DND-41 (cell line): ENCODE data around the gene MSANTD2.

Source experiments
- ATAC-seq: fragments of 200-7000 bp; cut with Tn5 transposase; 3 replicates; pipeline ENCODE4 v1.9.1; 2021; ENCODE audit warnings: low read depth; ENCODE audit not compliant: insufficient read depth
- DNase-seq: peaks from one replicate; pipeline ENCODE4 v3.0.0-alpha.2; 2020
- H2AFZ ChIP-seq: 2 replicates; pipeline ENCODE4 v1.6.0; 2012; ENCODE audit warnings: low read depth, low read length
- H3K27ac ChIP-seq: 2 replicates; pipeline ENCODE4 v1.5.1; 2012; ENCODE audit warnings: low read length, inconsistent platforms
- H3K27me3 ChIP-seq: fragments of 200-600 bp; sonication (generic); 2 replicates; pipeline ENCODE4 v1.6.0; 2012; ENCODE audit warnings: low read length, mild to moderate bottlenecking, inconsistent platforms; ENCODE audit not compliant: insufficient read depth, poor library complexity
- H3K36me3 ChIP-seq: 2 replicates; pipeline ENCODE4 v1.5.1; 2012; ENCODE audit warnings: low read length, inconsistent platforms; ENCODE audit not compliant: insufficient read depth
- H3K4me1 ChIP-seq: 2 replicates; pipeline ENCODE4 v1.5.1; 2012; ENCODE audit warnings: mild to moderate bottlenecking, low read length; ENCODE audit not compliant: insufficient read depth
- H3K4me2 ChIP-seq: 2 replicates; pipeline ENCODE4 v1.6.0; 2012; ENCODE audit warnings: mild to moderate bottlenecking, moderate library complexity, low read length, inconsistent platforms; ENCODE audit not compliant: insufficient read depth
- H3K4me3 ChIP-seq, 2 experiments: fragments of 200-600 bp in 1 of 2; shearing (Covaris generic) in 1 of 2; 2 replicates each; pipeline ENCODE4 v1.5.1; 2012 to 2016; ENCODE audit warnings: inconsistent platforms in 2 of 2, low read length in 2 of 2, mild to moderate bottlenecking in 2 of 2, low read depth in 1 of 2, moderate library complexity in 1 of 2
- H3K79me2 ChIP-seq: 2 replicates; pipeline ENCODE4 v1.6.0; 2012; ENCODE audit warnings: low read length, inconsistent platforms; ENCODE audit not compliant: insufficient read depth
- H3K9ac ChIP-seq: 2 replicates; pipeline ENCODE4 v1.6.0; 2012; ENCODE audit warnings: low read depth, mild to moderate bottlenecking, inconsistent platforms, low read length, moderate library complexity
- H3K9me3 ChIP-seq: 2 replicates; pipeline ENCODE4 v1.5.1; 2012; ENCODE audit warnings: low read length, moderate library complexity, mild to moderate bottlenecking, inconsistent platforms; ENCODE audit not compliant: insufficient read depth, severe bottlenecking
- H4K20me1 ChIP-seq: 2 replicates; pipeline ENCODE4 v1.6.0; 2012; ENCODE audit warnings: low read length; ENCODE audit not compliant: insufficient read depth
- EZH2 ChIP-seq: IDR thresholded peaks from 3 replicates; pipeline ENCODE4 v1.6.1; 2012; ENCODE audit warnings: borderline replicate concordance, low read depth, mild to moderate bottlenecking, moderate library complexity, low read length, inconsistent platforms; ENCODE audit not compliant: severe bottlenecking
- TF ChIP-seq, protein P1 (sequence below): IDR thresholded peaks from 2 replicates; pipeline ENCODE4 v1.5.1; 2012; ENCODE audit warnings: borderline replicate concordance, low read length, moderate library complexity, mild to moderate bottlenecking; ENCODE audit not compliant: poor library complexity, severe bottlenecking; ENCODE audit errors: extremely low read depth

MSANTD2 gene

DNA sequence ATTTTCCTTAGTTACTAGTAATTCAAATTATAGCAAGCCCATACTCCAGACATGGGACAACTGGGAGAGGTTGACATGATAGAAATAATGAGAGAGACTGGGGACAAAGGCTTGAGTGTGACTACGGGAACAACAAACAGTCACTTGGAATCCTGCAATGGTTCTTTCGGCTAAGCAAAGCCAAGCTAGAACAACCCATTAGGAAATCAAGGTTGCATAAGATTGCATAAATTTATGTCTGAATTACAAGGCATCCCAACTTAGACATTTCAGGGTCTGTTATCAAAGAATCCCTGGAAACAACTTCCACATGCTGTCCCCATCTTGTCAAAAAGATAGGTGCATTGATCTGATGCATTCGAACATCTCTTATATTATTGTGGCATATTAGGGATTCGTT, 70.6 kb downstream of the MSANTD2 start:
- DNase-seq (no peak), ATAC-seq (no peak)
- Histone ChIP-seq H3K79me2 (no peaks in the 10 kb centered on the region), H3K9ac (no peak overlapping the region), H2AFZ (no peak overlapping the region), H3K4me2 (no peak overlapping the region), H3K27me3 (peaks cover 38% of the 10 kb centered on the region), H3K4me3 (no peak overlapping the region), H3K4me1 (no peaks in the 10 kb centered on the region), H3K27ac (no peak overlapping the region), H3K36me3 (no peaks in the 10 kb centered on the region), H3K9me3 (no peaks in the 10 kb centered on the region), H4K20me1 (peaks cover 6% of the 10 kb centered on the region; the same call in 1 of the 2 replicates)
- TF ChIP-seq, protein P1, sequence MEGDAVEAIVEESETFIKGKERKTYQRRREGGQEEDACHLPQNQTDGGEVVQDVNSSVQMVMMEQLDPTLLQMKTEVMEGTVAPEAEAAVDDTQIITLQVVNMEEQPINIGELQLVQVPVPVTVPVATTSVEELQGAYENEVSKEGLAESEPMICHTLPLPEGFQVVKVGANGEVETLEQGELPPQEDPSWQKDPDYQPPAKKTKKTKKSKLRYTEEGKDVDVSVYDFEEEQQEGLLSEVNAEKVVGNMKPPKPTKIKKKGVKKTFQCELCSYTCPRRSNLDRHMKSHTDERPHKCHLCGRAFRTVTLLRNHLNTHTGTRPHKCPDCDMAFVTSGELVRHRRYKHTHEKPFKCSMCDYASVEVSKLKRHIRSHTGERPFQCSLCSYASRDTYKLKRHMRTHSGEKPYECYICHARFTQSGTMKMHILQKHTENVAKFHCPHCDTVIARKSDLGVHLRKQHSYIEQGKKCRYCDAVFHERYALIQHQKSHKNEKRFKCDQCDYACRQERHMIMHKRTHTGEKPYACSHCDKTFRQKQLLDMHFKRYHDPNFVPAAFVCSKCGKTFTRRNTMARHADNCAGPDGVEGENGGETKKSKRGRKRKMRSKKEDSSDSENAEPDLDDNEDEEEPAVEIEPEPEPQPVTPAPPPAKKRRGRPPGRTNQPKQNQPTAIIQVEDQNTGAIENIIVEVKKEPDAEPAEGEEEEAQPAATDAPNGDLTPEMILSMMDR, result no peak
- no peak for TF ChIP-seq EZH2

DNA sequence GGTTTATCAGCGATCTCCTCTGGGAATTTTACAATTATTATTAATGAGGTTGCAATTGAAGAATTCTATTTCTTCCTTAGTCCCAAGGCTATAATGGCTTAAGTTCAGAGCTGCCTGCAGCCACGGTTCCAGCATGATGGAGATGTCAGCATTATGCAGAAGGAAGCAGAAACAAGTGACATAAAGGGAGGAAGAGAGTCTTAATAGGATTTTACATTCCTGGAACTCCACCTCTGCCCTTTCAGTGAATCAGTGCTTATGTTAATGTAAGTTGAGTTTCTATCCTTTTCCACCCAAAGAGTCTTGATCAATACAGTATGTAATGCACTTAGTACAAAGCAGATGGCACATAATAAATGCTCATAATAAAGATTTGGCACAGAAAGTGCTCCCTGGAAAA, 72.1 kb downstream of the MSANTD2 start:
- Histone ChIP-seq H3K4me2 (no peak overlapping the region), H3K27me3 (peaks cover 42% of the 10 kb centered on the region), H3K9ac (no peak overlapping the region), H3K4me3 (no peak overlapping the region), H3K4me1 (no peaks in the 10 kb centered on the region), H4K20me1 (peaks cover 11% of the 10 kb centered on the region; the same call in 1 of the 2 replicates), H2AFZ (no peak overlapping the region), H3K79me2 (no peaks in the 10 kb centered on the region), H3K9me3 (no peaks in the 10 kb centered on the region), H3K27ac (no peak overlapping the region), H3K36me3 (no peaks in the 10 kb centered on the region)
- TF ChIP-seq, protein P1, result no peak
- TF ChIP-seq EZH2, result no peak
- DNase-seq (no peak), ATAC-seq (no peak)

DNA sequence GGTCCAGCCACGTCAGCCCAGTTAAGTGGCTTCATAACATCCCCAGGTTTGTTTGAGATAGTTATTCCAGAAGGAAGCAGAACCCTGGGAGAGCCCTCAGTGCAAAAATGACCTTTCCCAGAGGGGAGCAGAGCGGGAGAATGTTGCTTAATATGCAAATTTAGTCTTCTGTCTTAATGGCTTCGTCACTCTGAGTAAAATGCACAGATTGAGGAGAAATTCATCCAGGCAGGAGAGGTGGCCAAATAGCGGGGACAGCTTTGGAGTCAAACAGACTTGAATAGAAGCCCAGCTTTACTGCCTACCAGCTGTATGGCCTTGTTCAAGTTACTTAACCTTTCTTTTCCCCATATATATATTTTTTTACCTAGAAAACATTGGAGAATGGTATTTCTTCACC, 72.7 kb downstream of the MSANTD2 start:
- H3K9ac ChIP-seq, result no peak overlapping the region
- H2AFZ ChIP-seq, result no peak overlapping the region
- peaks cover 13% of the 10 kb centered on the region; the same call in 1 of the 2 replicates for H4K20me1 ChIP-seq
- TF ChIP-seq, protein P1, result no peak
- TF ChIP-seq EZH2, result no peak
- no peak overlapping the region for H3K27ac ChIP-seq
- H3K36me3 ChIP-seq, result no peaks in the 10 kb centered on the region
- no peaks in the 10 kb centered on the region for H3K9me3 ChIP-seq
- ATAC-seq (no peak), DNase-seq (no peak)
- H3K4me2 ChIP-seq, result no peak overlapping the region
- no peak overlapping the region for H3K4me3 ChIP-seq
- peaks cover 49% of the 10 kb centered on the region for H3K27me3 ChIP-seq
- H3K79me2 ChIP-seq, result no peaks in the 10 kb centered on the region
- no peaks in the 10 kb centered on the region for H3K4me1 ChIP-seq

DNA sequence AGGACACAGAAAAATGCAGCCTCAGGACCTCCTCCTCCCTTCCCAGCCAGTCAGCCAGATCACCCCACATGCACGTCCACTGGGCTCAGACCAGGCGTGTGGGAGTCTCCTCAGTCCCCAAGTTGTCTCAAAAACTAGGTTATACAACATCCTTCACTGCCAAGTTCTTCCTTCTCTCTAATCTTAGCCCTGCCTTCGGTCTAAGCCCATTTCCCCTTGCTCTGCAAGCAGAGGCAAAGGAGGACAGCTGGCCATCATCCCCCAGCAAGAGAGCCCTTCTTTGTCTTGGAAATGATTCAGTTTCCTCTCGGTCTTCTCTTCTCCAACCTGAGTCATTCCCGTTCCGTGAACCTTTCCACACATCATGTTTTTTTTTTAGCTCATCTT, 74.5 kb downstream of the MSANTD2 start:
- Histone ChIP-seq H3K36me3 (no peaks in the 10 kb centered on the region), H3K9me3 (no peaks in the 10 kb centered on the region), H3K4me2 (no peak overlapping the region), H2AFZ (no peak overlapping the region), H4K20me1 (peaks cover 17% of the 10 kb centered on the region; the same call in 1 of the 2 replicates), H3K9ac (no peak overlapping the region), H3K79me2 (no peaks in the 10 kb centered on the region), H3K27me3 (peaks cover 66% of the 10 kb centered on the region), H3K4me3 (no peak overlapping the region), H3K4me1 (no peaks in the 10 kb centered on the region), H3K27ac (no peak overlapping the region)
- no peak for TF ChIP-seq EZH2
- TF ChIP-seq, protein P1, result no peak
- ATAC-seq (no peak), DNase-seq (no peak)
